ENCODE results near the gene LRIG2. TPM values are rescaled to one million over a fixed set of nuclear protein-coding genes. Genes with fewer than 3 reads are reported as not detected.

The LRIG2 gene
- total and polyA plus RNA-seq, 9 of the 15 experiments (the other 6 are each of a cell fraction or from before 2014, with no cell fraction given): 1.8 to 28.1 (median 11.5) TPM

DNA sequence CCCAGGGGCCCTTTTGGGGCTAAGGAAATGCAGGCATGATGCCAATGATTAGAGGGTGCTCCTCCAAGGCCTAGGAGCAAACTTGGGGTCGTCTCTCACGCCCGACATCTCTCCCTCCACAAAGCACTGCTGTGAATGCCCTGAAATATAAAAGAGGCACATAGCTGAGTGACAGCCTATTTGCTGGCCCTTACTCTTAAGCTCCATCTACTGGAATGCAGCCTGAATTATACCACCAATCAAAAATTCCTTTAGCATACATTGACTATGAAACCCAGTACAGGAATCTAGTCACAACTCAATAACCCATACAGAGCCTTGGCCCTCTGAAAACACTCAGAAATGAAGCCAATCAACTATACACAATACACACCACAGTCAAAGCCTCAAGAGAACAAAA, 105.5 kb downstream of the LRIG2 start:
- no peak for DNase-seq (ENCODE audit: extremely low read depth in 1 of 4, low spot score in 3 of 4)
- no peak; the same call in 2 of the 3 replicates for ATAC-seq
- Histone ChIP-seq H3K4me2 (ENCODE audit: insufficient read depth, low read length) (no peak overlapping the region), H3K36me3 (ENCODE audit: control insufficient read depth, insufficient read depth, low read length) (no peaks in the 10 kb centered on the region), H3K4me1 (replicated peaks in 1 of 2; ENCODE audit: control insufficient read depth in 2 of 2, insufficient read depth in 2 of 2, low read length in 2 of 2) (no peaks in the 10 kb centered on the region), H2AFZ (ENCODE audit: low read depth, low read length) (no peak overlapping the region), H3K9me1 (ENCODE audit: control insufficient read depth, insufficient read depth, low read length) (no peaks in the 10 kb centered on the region), H3K27me3 (ENCODE audit: control insufficient read depth in 2 of 2, insufficient read depth in 2 of 2, low read length in 2 of 2) (peaks cover 0 to 11% of the 10 kb centered on the region in 2 experiments; a peak in 1 of 5 replicates), H3K9ac (ENCODE audit: insufficient read depth in 1 of 2, low read depth in 2 of 2, low read length in 2 of 2) (no peak overlapping the region), H4K20me1 (replicated peaks; ENCODE audit: control insufficient read depth, insufficient read depth, low read length) (no peaks in the 10 kb centered on the region), H3K9me3 (replicated peaks; ENCODE audit: control insufficient read depth, insufficient read depth, low read depth, low read length) (no peaks in the 10 kb centered on the region), H3K79me2 (ENCODE audit: control insufficient read depth, insufficient read depth, low read length) (no peaks in the 10 kb centered on the region), H3K27ac (ENCODE audit: extremely low read depth, low read depth, low read length) (no peak overlapping the region), H3K4me3 (no peak overlapping the region)
- POLR2A ChIA-PET: interaction anchor here (0.6 to 1.3 kb wide), 4 partner anchors 12 to 368 kb away, joined by 3 to 4 read pairs (median 3); no protein-coding TSS in a partner anchor
- intact Hi-C loops (cut with micrococcal nuclease): no loop called here
- FAIRE-seq: no peak
- CTCF ChIA-PET (ENCODE audit: low intra/inter-chr PET ratio): no interaction called here
- peak in 1 of 2 experiments; percentile 48; a peak in 2 of 4 replicates for TF ChIP-seq RAD21 (CRISPR knock-in tag; conservative IDR thresholded peaks at IDR 0.05 in 1 of 2, IDR thresholded peaks at IDR 0.05 in 1 of 2)
- no peak for TF ChIP-seq PURB (CRISPR knock-in tag; IDR thresholded peaks at IDR 0.05; ENCODE audit: low read depth)
- TF ChIP-seq, protein P1, sequence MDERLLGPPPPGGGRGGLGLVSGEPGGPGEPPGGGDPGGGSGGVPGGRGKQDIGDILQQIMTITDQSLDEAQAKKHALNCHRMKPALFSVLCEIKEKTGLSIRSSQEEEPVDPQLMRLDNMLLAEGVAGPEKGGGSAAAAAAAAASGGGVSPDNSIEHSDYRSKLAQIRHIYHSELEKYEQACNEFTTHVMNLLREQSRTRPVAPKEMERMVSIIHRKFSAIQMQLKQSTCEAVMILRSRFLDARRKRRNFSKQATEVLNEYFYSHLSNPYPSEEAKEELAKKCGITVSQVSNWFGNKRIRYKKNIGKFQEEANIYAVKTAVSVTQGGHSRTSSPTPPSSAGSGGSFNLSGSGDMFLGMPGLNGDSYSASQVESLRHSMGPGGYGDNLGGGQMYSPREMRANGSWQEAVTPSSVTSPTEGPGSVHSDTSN (CRISPR knock-in tag; IDR thresholded peaks at IDR 0.05; ENCODE audit: low read depth): peak; percentile 37; the same call in 1 of the 2 replicates
- TF ChIP-seq, protein P1 (tag; conservative IDR thresholded peaks at IDR 0.05; ENCODE audit: low read depth): no peak
- TF ChIP-seq, protein P2, sequence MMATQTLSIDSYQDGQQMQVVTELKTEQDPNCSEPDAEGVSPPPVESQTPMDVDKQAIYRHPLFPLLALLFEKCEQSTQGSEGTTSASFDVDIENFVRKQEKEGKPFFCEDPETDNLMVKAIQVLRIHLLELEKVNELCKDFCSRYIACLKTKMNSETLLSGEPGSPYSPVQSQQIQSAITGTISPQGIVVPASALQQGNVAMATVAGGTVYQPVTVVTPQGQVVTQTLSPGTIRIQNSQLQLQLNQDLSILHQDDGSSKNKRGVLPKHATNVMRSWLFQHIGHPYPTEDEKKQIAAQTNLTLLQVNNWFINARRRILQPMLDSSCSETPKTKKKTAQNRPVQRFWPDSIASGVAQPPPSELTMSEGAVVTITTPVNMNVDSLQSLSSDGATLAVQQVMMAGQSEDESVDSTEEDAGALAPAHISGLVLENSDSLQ (IDR thresholded peaks at IDR 0.05): peak; percentile 76
- TF ChIP-seq SAP30 (IDR thresholded peaks at IDR 0.05; ENCODE audit: borderline replicate concordance, insufficient read depth, low read depth, low read length, poor library complexity, severe bottlenecking): no peak
- TF ChIP-seq, protein P3, sequence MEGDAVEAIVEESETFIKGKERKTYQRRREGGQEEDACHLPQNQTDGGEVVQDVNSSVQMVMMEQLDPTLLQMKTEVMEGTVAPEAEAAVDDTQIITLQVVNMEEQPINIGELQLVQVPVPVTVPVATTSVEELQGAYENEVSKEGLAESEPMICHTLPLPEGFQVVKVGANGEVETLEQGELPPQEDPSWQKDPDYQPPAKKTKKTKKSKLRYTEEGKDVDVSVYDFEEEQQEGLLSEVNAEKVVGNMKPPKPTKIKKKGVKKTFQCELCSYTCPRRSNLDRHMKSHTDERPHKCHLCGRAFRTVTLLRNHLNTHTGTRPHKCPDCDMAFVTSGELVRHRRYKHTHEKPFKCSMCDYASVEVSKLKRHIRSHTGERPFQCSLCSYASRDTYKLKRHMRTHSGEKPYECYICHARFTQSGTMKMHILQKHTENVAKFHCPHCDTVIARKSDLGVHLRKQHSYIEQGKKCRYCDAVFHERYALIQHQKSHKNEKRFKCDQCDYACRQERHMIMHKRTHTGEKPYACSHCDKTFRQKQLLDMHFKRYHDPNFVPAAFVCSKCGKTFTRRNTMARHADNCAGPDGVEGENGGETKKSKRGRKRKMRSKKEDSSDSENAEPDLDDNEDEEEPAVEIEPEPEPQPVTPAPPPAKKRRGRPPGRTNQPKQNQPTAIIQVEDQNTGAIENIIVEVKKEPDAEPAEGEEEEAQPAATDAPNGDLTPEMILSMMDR (IDR thresholded peaks at IDR 0.05 in 2 of 3, conservative IDR thresholded peaks at IDR 0.05 in 1 of 3; ENCODE audit: insufficient read depth in 2 of 3, low read depth in 1 of 3, low read length in 3 of 3): peak in 2 of 3 experiments; percentile 14 to 54; a peak in 3 of 6 replicates
- TF ChIP-seq, protein P4, sequence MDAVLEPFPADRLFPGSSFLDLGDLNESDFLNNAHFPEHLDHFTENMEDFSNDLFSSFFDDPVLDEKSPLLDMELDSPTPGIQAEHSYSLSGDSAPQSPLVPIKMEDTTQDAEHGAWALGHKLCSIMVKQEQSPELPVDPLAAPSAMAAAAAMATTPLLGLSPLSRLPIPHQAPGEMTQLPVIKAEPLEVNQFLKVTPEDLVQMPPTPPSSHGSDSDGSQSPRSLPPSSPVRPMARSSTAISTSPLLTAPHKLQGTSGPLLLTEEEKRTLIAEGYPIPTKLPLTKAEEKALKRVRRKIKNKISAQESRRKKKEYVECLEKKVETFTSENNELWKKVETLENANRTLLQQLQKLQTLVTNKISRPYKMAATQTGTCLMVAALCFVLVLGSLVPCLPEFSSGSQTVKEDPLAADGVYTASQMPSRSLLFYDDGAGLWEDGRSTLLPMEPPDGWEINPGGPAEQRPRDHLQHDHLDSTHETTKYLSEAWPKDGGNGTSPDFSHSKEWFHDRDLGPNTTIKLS (IDR thresholded peaks at IDR 0.05; ENCODE audit: borderline replicate concordance, low read depth): no peak
- no peak for TF ChIP-seq ZNF76 (CRISPR knock-in tag; IDR thresholded peaks at IDR 0.05; ENCODE audit: borderline replicate concordance)
- TF ChIP-seq RBFOX2 (IDR thresholded peaks at IDR 0.05; ENCODE audit: low read depth, low read length): no peak
- BruUV-seq (replicated peaks): no TSS peak
- WGBS (ENCODE audit: insufficient coverage, low coverage, missing lambda C conversion rate): 3% methylated on average over 3 of the region's 3 CpGs
- in situ Hi-C loops (cut with MboI): no loop called here
